Measurements from ENCODE around the gene MTOR. TPM values are rescaled to one million over a fixed set of nuclear protein-coding genes. Genes with fewer than 3 reads are reported as not detected.

MTOR gene
- total and polyA plus RNA-seq, 10 of the 15 experiments (the other 5 are each of a cell fraction or from before 2014, with no cell fraction given) = 6.6 to 41.8 (median 29.8) TPM

DNA sequence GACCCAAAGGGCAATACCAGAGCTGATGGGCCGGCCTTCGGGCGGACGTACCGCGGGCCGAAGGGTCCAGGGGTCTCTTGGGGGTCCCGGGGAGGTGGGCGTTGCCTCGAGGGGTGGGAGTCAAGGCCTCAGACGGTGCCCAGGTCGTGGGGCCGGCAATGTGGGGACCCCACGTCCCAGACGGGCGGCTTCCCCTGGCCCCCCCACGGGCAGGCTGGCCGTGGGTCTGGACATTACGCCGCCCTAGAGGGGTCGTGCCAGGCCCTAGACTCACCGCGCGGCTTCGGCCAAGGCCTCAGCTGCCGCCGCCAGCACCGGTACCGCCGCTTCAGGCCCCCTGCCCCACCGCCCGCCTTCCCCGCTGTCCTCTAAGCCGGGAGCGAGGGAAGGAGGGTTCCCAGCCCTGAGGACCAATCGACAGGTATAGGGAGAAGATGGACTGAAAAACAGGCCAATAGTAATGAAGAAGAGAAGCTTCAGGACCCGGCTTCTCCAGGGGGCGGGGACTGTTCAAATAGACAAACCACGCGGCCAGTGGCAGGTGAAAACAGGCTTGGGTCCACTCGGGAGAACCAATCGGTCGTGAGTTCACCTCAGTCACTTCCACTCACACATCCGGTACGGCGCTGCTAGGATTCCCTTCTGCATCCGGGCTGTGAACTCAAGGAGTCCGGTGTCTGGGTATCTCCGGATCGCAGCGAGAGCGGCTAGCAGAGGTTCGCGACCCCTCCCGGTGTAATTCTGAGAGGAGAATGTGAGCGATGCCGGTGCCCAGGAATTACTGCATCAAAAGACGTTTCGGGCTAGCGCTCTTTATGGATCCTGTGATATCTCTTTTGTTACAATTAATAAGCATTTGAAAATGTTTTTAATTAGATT is at the start of gene MTOR (continued):
- TF ChIP-seq CBX3 (IDR thresholded peaks at IDR 0.05; ENCODE audit: borderline replicate concordance, low read depth) = no peak
- TF ChIP-seq JUND (IDR thresholded peaks at IDR 0.05; ENCODE audit: low read depth, low read length) = no peak
- TF ChIP-seq MXI1 (IDR thresholded peaks at IDR 0.05; ENCODE audit: low read depth, low read length) = peak; percentile 83
- TF ChIP-seq, protein P1, sequence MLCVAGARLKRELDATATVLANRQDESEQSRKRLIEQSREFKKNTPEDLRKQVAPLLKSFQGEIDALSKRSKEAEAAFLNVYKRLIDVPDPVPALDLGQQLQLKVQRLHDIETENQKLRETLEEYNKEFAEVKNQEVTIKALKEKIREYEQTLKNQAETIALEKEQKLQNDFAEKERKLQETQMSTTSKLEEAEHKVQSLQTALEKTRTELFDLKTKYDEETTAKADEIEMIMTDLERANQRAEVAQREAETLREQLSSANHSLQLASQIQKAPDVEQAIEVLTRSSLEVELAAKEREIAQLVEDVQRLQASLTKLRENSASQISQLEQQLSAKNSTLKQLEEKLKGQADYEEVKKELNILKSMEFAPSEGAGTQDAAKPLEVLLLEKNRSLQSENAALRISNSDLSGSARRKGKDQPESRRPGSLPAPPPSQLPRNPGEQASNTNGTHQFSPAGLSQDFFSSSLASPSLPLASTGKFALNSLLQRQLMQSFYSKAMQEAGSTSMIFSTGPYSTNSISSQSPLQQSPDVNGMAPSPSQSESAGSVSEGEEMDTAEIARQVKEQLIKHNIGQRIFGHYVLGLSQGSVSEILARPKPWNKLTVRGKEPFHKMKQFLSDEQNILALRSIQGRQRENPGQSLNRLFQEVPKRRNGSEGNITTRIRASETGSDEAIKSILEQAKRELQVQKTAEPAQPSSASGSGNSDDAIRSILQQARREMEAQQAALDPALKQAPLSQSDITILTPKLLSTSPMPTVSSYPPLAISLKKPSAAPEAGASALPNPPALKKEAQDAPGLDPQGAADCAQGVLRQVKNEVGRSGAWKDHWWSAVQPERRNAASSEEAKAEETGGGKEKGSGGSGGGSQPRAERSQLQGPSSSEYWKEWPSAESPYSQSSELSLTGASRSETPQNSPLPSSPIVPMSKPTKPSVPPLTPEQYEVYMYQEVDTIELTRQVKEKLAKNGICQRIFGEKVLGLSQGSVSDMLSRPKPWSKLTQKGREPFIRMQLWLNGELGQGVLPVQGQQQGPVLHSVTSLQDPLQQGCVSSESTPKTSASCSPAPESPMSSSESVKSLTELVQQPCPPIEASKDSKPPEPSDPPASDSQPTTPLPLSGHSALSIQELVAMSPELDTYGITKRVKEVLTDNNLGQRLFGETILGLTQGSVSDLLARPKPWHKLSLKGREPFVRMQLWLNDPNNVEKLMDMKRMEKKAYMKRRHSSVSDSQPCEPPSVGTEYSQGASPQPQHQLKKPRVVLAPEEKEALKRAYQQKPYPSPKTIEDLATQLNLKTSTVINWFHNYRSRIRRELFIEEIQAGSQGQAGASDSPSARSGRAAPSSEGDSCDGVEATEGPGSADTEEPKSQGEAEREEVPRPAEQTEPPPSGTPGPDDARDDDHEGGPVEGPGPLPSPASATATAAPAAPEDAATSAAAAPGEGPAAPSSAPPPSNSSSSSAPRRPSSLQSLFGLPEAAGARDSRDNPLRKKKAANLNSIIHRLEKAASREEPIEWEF (IDR thresholded peaks at IDR 0.05; ENCODE audit: insufficient replicate concordance, low read depth, low read length) = no peak
- no peak for TF ChIP-seq NRF1 (conservative IDR thresholded peaks at IDR 0.05; ENCODE audit: low read depth, low read length)
- no peak for TF ChIP-seq FOXK2 (IDR thresholded peaks at IDR 0.05)
- TF ChIP-seq SP1 (IDR thresholded peaks at IDR 0.05; ENCODE audit: low read depth, low read length) = peak; percentile 96
- TF ChIP-seq ZNF274 (IDR thresholded peaks at IDR 0.05; ENCODE audit: insufficient read depth, insufficient read length) = no peak
- TF ChIP-seq NFIC (IDR thresholded peaks at IDR 0.05; ENCODE audit: low read depth, low read length) = peak; percentile 32; the same call in 1 of the 2 replicates
- TF ChIP-seq PAX5 (IDR thresholded peaks at IDR 0.05; ENCODE audit: borderline replicate concordance, low read depth, low read length) = peak; percentile 31; the same call in 1 of the 2 replicates
- TF ChIP-seq SRF (IDR thresholded peaks at IDR 0.05; ENCODE audit: low read depth in 2 of 2, low read length in 2 of 2) = peak in 1 of 2 experiments; percentile 88; a peak in 3 of 4 replicates
- peak; percentile 21; the same call in 1 of the 2 replicates for TF ChIP-seq BACH1 (IDR thresholded peaks at IDR 0.05; ENCODE audit: borderline replicate concordance)
- no peak for TF ChIP-seq RB1 (IDR thresholded peaks at IDR 0.05; ENCODE audit: borderline replicate concordance)
- TF ChIP-seq KLF5 (IDR thresholded peaks at IDR 0.05; ENCODE audit: partially characterized antibody) = peak; percentile 95
- TF ChIP-seq STAT1 (conservative IDR thresholded peaks at IDR 0.05) = peak; percentile 94
- peak in 1 of 2 experiments; percentile 39; a peak in 1 of 4 replicates for TF ChIP-seq ETV6 (conservative IDR thresholded peaks at IDR 0.05 in 1 of 2, IDR thresholded peaks at IDR 0.05 in 1 of 2; ENCODE audit: borderline replicate concordance in 1 of 2, low read depth in 1 of 2)
- TF ChIP-seq DPF2 (IDR thresholded peaks at IDR 0.05) = peak; percentile 96
- TF ChIP-seq CBFB (IDR thresholded peaks at IDR 0.05; ENCODE audit: low read depth) = no peak
- peak; percentile 89 for TF ChIP-seq CREM (IDR thresholded peaks at IDR 0.05; ENCODE audit: low read depth)
- TF ChIP-seq SMAD5 (IDR thresholded peaks at IDR 0.05; ENCODE audit: low read depth) = peak; percentile 35
- TF ChIP-seq NFYB (IDR thresholded peaks at IDR 0.05; ENCODE audit: insufficient read depth, low read depth, low read length) = peak; percentile 92
- no peak; the same call in 1 of the 2 replicates for TF ChIP-seq ESRRA (IDR thresholded peaks at IDR 0.05; ENCODE audit: low read length)
- TF ChIP-seq, protein P2, sequence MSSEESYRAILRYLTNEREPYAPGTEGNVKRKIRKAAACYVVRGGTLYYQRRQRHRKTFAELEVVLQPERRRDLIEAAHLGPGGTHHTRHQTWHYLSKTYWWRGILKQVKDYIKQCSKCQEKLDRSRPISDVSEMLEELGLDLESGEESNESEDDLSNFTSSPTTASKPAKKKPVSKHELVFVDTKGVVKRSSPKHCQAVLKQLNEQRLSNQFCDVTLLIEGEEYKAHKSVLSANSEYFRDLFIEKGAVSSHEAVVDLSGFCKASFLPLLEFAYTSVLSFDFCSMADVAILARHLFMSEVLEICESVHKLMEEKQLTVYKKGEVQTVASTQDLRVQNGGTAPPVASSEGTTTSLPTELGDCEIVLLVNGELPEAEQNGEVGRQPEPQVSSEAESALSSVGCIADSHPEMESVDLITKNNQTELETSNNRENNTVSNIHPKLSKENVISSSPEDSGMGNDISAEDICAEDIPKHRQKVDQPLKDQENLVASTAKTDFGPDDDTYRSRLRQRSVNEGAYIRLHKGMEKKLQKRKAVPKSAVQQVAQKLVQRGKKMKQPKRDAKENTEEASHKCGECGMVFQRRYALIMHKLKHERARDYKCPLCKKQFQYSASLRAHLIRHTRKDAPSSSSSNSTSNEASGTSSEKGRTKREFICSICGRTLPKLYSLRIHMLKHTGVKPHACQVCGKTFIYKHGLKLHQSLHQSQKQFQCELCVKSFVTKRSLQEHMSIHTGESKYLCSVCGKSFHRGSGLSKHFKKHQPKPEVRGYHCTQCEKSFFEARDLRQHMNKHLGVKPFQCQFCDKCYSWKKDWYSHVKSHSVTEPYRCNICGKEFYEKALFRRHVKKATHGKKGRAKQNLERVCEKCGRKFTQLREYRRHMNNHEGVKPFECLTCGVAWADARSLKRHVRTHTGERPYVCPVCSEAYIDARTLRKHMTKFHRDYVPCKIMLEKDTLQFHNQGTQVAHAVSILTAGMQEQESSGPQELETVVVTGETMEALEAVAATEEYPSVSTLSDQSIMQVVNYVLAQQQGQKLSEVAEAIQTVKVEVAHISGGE (CRISPR knock-in tag; IDR thresholded peaks at IDR 0.05) = peak; percentile 91
